Uterus (tissue), 4 donors: Measurements from ENCODE around the gene EDAR. TPM values are rescaled to one million over a fixed set of nuclear protein-coding genes. Genes with fewer than 3 reads are reported as not detected.

Source experiments
- DNase-seq, 2 donors: peaks; one replicate each; pipeline ENCODE4 v3.0.0-alpha.2; 2019 to 2020
- H3K27ac ChIP-seq, 2 donors: fragments of 200-600 bp; sonication (generic); 1 replicate in 1 of 2; 2 replicates in 1 of 2; pipeline ENCODE4 v1.5.1; 2016 to 2018
- H3K27me3 ChIP-seq, 2 donors: fragments of 200-600 bp; sonication (generic); one replicate each; pipeline ENCODE4 v1.5.1; 2018 to 2019; ENCODE audit warnings: control low read depth in 1 of 2
- H3K36me3 ChIP-seq, 2 donors: fragments of 200-600 bp; sonication (generic); one replicate each; pipeline ENCODE4 v1.5.1; 2019; ENCODE audit warnings: control low read depth in 1 of 2
- H3K4me1 ChIP-seq, 2 donors: fragments of 200-600 bp; sonication (generic); one replicate each; pipeline ENCODE4 v1.5.1; 2018 to 2019; ENCODE audit warnings: control low read depth in 1 of 2
- H3K4me3 ChIP-seq, 2 donors: fragments of 200-600 bp; sonication (generic); 1 replicate in 1 of 2; 2 replicates in 1 of 2; pipeline ENCODE4 v1.5.1; 2018 to 2019; ENCODE audit warnings: mild to moderate bottlenecking in 1 of 2
- H3K9me3 ChIP-seq, 2 donors: fragments of 200-600 bp; sonication (generic); one replicate each; pipeline ENCODE4 v1.5.1; 2019; ENCODE audit warnings: control low read depth in 1 of 2
- CTCF ChIP-seq, 4 experiments: fragments of 200-600 bp in 2 of 4; fragments of 450-650 bp in 2 of 4; sonication (generic) in 2 of 4; IDR thresholded peaks; one replicate each; pipeline ENCODE4 v1.5.1; 2016 to 2019; ENCODE audit warnings: antibody characterized with exemption in 4 of 4, mild to moderate bottlenecking in 2 of 4, moderate library complexity in 1 of 4
- POLR2A ChIP-seq, 2 donors: fragments of 450-650 bp; IDR thresholded peaks; one replicate each; pipeline ENCODE4 v1.6.1; 2016; ENCODE audit warnings: antibody characterized with exemption in 2 of 2, mild to moderate bottlenecking in 1 of 2, moderate library complexity in 1 of 2
- intact Hi-C: fragments of 100-400 bp; cut with DNase I; formaldehyde crosslinking; loops from one replicate; pipeline ENCODE4 v1.15.1; 2023; ENCODE audit warnings: low total_unique reads
- total RNA-seq, 4 donors: library from RNA; depleted of rRNA in 3 of 4; stranded (reverse); fragments of >200 nt in 3 of 4; gene quantifications; one replicate each; pipeline versions ENCODE4 v1.1.0 to v1.2.4, GENCODE V29; 2014 to 2023
- donor health status: DM: yes; HTN: yes; CAD: no.

The EDAR gene
- total RNA-seq, 4 donors from 2014 or later = 0.62 TPM; not detected in 3

DNA sequence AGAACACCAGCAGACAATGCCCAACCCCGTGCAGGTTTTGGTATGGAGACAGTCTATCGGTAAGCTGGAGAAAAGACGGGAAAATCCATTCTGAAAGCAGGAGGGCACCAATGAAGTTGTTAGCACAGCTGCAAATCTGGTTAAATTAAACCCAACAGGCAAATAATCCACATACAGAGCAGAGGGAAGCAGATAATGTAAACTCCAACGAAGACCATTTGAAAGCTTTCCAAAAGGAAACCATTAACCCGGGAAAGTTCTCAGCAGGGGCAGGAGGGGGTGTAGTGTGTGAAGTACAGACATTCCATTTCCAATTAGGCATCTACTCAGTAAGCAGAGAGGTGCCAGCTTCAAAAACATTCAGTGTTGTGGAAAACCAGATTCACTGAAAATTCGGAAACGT is 10.3 kb downstream of the EDAR start:
- H3K27me3 ChIP-seq = no peaks in the 10 kb centered on the region
- intact Hi-C loops = no loop called here
- no peak overlapping the region for H3K27ac ChIP-seq
- H3K4me3 ChIP-seq = no peak overlapping the region
- H3K9me3 ChIP-seq = no peaks in the 10 kb centered on the region
- TF ChIP-seq CTCF (IDR thresholded peaks at IDR 0.05) = no peak
- TF ChIP-seq POLR2A (IDR thresholded peaks at IDR 0.05) = no peak
- no peak for DNase-seq
- H3K4me1 ChIP-seq = no peaks in the 10 kb centered on the region
- H3K36me3 ChIP-seq = no peaks in the 10 kb centered on the region

- no peaks in the 10 kb centered on the region for H3K4me1 ChIP-seq
- no peak overlapping the region for H3K4me3 ChIP-seq
- no peaks in the 10 kb centered on the region for H3K27me3 ChIP-seq
- H3K36me3 ChIP-seq = no peaks in the 10 kb centered on the region
- intact Hi-C loops = no loop called here
- H3K27ac ChIP-seq = no peak overlapping the region
- DNase-seq = no peak
- TF ChIP-seq POLR2A (IDR thresholded peaks at IDR 0.05) (no peak), CTCF (IDR thresholded peaks at IDR 0.05) (no peak)
- no peaks in the 10 kb centered on the region for H3K9me3 ChIP-seq
Observed at GRCh38 chr2:108975613-108976435, 13.2 kb downstream of the EDAR start.

DNA sequence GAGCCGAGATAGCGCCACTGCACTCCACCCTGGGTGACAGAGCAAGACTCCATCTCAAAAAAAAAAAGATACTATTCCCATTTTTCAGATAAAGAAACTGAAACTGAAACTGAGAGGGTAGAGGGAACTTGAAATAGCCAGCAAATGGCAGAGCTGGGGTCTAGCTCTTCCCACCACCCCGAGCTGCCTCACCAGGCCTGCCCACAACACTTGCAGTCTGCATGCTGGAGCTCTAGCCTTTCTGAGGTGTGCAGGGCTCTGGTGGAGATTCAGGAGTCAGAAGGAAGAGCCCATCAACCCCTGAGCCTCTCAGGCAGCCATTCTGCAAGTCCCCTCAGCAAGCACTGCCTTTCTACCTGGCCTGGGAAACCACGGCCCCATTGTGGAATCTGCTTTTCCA is 14.3 kb downstream of the EDAR start:
- H3K36me3 ChIP-seq = no peaks in the 10 kb centered on the region
- H3K27ac ChIP-seq = no peak overlapping the region
- H3K27me3 ChIP-seq = no peaks in the 10 kb centered on the region
- H3K9me3 ChIP-seq = no peaks in the 10 kb centered on the region
- intact Hi-C loops = no loop called here
- TF ChIP-seq POLR2A (IDR thresholded peaks at IDR 0.05) = no peak
- TF ChIP-seq CTCF (IDR thresholded peaks at IDR 0.05) = no peak
- H3K4me1 ChIP-seq = no peaks in the 10 kb centered on the region
- H3K4me3 ChIP-seq = no peak overlapping the region
- no peak for DNase-seq

GRCh38 chr2:108972663-108973062 is 16.4 kb downstream of the EDAR start:
- no peak for DNase-seq
- intact Hi-C loops = no loop called here
- H3K36me3 ChIP-seq = no peaks in the 10 kb centered on the region
- TF ChIP-seq POLR2A (IDR thresholded peaks at IDR 0.05) = no peak
- TF ChIP-seq CTCF (IDR thresholded peaks at IDR 0.05) = no peak
- H3K9me3 ChIP-seq = no peaks in the 10 kb centered on the region
- no peak overlapping the region for H3K27ac ChIP-seq
- H3K4me3 ChIP-seq = no peak overlapping the region
- H3K27me3 ChIP-seq = no peaks in the 10 kb centered on the region
- H3K4me1 ChIP-seq = no peaks in the 10 kb centered on the region

DNA sequence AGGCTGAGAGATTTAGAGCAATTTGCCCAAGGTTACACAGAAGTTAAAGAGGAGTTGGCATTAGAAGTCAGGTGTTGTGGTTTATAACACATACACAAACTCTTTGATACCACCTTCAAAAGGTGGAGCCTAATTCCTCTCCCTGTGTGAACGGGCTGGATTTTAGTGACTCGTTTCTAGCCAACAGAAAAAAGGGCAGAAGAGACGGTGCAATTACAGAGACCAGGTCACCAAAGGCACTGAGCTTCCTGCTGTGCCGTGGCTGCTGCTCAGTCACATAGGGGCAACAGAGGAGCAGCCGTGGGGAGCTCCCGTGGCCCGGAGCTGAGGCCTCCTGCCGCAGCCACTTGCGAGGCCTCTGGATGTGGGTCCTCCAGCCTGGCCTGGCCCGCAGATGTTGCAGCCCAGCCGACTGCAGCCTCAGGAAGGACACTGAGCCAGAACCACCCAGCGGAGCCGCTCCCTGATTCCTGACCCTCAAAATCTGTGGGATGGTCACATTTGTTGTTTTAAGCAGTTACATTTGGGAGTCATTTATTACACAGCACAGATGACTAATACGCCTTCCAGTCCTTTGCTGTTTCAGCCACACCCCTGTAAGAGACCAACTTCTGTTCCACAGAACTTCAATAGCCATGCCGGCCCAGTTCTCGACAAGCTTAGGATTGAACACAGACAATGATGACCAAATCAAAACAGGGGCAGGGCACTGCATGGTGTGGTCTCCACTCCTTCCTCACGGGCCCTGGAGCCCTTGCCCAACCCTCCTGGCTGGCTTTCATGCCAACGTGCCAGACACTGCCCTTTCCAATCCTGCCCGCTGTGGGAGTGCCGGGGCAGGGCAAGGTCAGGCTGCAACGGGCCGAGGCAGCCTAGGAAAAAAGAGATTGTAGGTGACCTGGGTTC is 17.1 kb downstream of the EDAR start:
- Histone ChIP-seq H3K36me3 (no peaks in the 10 kb centered on the region), H3K9me3 (no peaks in the 10 kb centered on the region), H3K4me1 (no peaks in the 10 kb centered on the region), H3K27me3 (no peaks in the 10 kb centered on the region), H3K4me3 (no peak overlapping the region), H3K27ac (no peak overlapping the region)
- TF ChIP-seq POLR2A (IDR thresholded peaks at IDR 0.05) (no peak), CTCF (IDR thresholded peaks at IDR 0.05) (no peak)
- no peak for DNase-seq
- intact Hi-C loops = no loop called here
